Neural cell (in vitro differentiated cells): ENCODE results near the gene RPL34.

ENCODE experiments used
- EZH2 ChIP-seq: fragments of 200-600, 300-800 bp; shearing (Covaris generic), sonication (generic); IDR thresholded peaks from 2 replicates; pipeline ENCODE4 v1.6.1; 2014; ENCODE audit warnings: antibody characterized with exemption, low read length, borderline replicate concordance, mild to moderate bottlenecking; ENCODE audit not compliant: insufficient read depth, poor library complexity, severe bottlenecking
- POLR2AphosphoS5 ChIP-seq: IDR thresholded peaks from 2 replicates; pipeline ENCODE4 v1.6.1; 2012
- RAD21 ChIP-seq: fragments of 450-650 bp; conservative IDR thresholded peaks from 2 replicates; pipeline ENCODE4 v1.6.1; 2014; ENCODE audit warnings: antibody characterized with exemption, mild to moderate bottlenecking, moderate library complexity
- TF ChIP-seq, protein P1 (sequence below): IDR thresholded peaks from 2 replicates; pipeline ENCODE4 v1.6.1; 2012; ENCODE audit warnings: borderline replicate concordance
- TF ChIP-seq, protein P2 (sequence below): fragments of 450-650 bp; IDR thresholded peaks from 2 replicates; pipeline ENCODE4 v1.5.1; 2014; ENCODE audit warnings: antibody characterized with exemption, mild to moderate bottlenecking, moderate library complexity; ENCODE audit not compliant: poor library complexity, severe bottlenecking

DNA sequence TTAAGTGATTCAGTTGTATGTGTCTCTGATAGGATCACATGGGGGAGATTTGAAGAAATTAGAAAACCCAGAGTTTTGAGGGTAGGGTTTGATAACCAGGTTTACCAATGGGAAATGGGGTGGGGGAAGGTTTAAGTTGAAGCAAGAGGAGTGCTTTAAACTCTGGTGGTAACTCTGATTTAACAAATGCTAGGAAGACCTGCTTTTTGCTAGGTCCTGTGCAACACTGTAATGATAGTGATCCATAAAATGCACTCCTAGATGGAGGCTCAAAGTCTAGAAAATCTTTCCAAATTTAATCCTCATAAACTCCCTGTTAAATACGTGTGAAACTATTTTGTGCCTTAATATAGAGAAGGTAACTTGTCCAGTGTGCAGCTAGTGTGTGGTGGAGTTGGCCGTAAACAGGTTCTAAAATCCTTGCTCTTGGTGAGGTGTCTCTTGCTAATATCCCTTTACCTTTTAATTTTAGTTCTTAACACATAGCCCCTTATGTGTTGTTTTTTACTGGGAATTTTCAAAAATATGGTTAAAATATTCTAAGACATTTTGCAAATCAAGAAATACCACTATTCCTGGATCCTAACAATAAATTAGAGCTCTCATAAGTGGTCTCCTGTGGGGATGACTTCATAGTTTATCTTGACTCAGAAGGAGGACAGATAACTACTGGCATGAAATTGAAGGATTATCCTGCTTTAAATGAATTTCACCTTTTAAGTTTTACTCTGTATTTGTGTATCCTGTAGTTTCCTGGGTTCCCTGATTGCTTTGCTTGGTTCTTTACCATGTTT lies 4.1 kb downstream of the RPL34 start:
- TF ChIP-seq POLR2AphosphoS5 = no peak
- no peak for TF ChIP-seq RAD21
- TF ChIP-seq, protein P1, sequence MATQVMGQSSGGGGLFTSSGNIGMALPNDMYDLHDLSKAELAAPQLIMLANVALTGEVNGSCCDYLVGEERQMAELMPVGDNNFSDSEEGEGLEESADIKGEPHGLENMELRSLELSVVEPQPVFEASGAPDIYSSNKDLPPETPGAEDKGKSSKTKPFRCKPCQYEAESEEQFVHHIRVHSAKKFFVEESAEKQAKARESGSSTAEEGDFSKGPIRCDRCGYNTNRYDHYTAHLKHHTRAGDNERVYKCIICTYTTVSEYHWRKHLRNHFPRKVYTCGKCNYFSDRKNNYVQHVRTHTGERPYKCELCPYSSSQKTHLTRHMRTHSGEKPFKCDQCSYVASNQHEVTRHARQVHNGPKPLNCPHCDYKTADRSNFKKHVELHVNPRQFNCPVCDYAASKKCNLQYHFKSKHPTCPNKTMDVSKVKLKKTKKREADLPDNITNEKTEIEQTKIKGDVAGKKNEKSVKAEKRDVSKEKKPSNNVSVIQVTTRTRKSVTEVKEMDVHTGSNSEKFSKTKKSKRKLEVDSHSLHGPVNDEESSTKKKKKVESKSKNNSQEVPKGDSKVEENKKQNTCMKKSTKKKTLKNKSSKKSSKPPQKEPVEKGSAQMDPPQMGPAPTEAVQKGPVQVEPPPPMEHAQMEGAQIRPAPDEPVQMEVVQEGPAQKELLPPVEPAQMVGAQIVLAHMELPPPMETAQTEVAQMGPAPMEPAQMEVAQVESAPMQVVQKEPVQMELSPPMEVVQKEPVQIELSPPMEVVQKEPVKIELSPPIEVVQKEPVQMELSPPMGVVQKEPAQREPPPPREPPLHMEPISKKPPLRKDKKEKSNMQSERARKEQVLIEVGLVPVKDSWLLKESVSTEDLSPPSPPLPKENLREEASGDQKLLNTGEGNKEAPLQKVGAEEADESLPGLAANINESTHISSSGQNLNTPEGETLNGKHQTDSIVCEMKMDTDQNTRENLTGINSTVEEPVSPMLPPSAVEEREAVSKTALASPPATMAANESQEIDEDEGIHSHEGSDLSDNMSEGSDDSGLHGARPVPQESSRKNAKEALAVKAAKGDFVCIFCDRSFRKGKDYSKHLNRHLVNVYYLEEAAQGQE = no peak
- TF ChIP-seq, protein P2, sequence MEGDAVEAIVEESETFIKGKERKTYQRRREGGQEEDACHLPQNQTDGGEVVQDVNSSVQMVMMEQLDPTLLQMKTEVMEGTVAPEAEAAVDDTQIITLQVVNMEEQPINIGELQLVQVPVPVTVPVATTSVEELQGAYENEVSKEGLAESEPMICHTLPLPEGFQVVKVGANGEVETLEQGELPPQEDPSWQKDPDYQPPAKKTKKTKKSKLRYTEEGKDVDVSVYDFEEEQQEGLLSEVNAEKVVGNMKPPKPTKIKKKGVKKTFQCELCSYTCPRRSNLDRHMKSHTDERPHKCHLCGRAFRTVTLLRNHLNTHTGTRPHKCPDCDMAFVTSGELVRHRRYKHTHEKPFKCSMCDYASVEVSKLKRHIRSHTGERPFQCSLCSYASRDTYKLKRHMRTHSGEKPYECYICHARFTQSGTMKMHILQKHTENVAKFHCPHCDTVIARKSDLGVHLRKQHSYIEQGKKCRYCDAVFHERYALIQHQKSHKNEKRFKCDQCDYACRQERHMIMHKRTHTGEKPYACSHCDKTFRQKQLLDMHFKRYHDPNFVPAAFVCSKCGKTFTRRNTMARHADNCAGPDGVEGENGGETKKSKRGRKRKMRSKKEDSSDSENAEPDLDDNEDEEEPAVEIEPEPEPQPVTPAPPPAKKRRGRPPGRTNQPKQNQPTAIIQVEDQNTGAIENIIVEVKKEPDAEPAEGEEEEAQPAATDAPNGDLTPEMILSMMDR = no peak
- no peak for TF ChIP-seq EZH2
